DMS53 treated with DMSO at 0.1 percent for 48 hours (cell line): Measurements from ENCODE around the gene PPM1J.

ENCODE experiments used
- DNase-seq: peaks from one replicate; lab custom pipeline; 2025; ENCODE audit not compliant: unreplicated experiment; lab: John Stamatoyannopoulos, UW

PPM1J gene

DNA sequence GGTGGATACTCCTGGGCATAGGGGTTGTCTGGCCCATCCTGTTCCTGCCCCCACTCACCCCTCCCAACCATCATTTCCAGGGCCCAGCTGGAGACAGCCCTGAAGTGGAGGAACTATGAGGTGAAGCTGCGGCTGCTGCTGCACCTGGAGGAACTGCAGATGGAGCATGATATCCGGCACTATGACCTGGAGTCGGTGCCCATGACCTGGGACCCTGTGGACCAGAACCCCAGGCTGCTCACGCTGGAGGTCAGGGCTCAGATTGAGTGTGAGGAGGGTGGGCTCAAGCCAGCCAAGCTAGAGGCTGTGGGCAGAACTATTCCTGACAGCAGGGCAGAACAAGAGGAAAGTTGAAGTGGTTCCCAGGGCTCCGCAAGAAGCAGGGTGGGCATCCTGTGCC is 22.5 kb downstream of the PPM1J start:
- DNase-seq, result no peak

DNA sequence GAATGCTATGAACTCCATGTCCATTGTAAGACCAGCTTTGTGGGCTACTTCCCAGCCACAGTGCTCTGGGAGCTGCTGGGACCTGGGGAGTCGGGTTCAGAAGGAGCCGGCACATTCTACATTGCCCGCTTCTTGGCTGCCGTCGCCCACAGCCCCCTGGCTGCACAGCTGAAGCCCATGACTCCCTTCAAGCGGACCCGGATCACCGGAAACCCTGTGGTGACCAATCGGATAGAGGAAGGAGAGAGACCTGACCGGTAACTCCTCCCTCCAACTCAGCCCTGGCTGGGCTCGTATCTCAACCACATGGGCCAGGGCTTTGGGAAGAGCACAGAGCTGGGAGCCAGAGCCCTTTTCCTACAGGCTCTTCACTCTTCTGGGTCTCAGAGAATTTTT is 25.3 kb downstream of the PPM1J start:
- DNase-seq, result no peak

DNA sequence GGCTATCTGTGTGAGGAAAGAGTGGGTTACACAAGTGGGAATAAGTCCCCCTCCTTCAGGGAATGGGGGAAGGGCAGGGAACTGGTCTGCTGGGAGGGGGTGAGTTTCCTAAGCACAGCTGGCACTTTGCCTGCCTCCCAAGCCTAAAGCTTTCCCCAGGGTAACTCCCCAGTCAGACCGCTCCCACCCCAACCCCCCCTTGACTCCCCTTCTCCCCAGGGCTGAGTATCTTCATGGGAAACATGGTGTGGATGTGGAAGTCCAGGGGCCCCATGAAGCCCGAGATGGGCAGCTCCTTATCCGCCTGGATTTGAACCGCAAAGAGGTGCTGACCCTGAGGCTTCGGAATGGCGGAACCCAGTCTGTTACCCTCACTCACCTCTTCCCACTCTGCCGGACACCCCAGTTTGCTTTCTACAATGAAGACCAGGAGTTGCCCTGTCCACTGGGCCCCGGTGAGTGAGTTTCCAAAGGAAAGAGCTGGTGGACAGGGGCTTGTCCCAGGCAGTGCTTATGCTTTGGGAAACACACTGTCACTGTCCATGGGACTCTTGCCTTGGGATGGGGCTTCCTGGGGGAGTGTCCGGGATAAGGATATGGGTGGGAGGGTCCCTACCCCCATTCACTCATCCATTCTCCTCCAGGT is 25.8 kb downstream of the PPM1J start:
- DNase-seq, result no peak

DNA sequence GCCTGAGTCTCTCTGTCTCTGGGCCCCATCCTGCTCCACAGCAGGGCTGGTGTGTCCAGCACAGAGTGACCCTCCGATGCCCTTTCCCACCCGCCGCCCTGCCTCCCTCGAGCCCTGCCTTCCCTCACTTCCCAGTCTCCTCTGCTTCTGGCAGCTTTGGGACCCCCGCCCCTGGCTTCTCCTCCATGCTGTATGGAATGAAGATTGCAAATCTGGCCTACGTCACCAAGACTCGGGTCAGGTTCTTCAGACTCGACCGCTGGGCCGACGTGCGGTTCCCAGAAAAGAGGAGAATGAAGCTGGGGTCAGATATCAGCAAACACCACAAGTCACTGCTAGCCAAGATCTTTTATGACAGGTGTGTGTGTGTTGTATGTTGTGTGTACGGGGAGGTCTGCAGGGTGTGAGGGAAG is 26.3 kb downstream of the PPM1J start:
- DNase-seq, result no peak

DNA sequence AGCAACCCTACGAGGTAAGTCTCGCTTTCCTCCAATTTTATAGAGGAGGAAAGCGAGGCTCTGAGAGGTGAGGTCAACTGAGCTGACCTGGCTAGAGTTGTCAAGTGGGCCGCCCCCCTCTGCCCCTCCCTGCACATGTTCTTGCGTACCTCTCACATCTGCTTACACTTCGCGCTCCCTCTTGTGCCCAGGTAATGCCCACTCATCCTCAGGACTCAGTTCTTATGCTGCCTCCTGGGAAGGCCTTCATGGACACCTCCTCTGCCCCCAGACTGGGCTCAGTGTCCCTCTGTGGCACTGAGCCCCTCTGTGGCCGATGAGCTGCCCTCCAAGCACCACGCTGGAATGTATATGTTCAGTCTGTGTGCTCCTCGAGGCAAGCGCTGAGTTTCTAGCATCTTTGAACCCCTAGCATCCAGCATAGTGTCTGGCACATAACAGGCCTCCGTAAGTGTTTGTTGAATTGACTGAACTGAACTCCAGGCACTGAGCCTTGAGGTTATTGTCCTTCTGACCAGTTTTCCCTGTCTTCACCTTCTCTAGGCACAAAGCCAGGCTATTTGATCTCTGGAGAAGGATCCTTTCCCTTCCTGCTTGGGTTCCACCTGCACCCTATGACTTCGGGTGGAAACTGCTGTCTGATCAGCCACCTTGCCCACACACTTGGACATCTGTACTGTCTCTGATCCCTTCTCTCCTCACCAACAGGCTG is 27.2 kb downstream of the PPM1J start:
- DNase-seq, result no peak

DNA sequence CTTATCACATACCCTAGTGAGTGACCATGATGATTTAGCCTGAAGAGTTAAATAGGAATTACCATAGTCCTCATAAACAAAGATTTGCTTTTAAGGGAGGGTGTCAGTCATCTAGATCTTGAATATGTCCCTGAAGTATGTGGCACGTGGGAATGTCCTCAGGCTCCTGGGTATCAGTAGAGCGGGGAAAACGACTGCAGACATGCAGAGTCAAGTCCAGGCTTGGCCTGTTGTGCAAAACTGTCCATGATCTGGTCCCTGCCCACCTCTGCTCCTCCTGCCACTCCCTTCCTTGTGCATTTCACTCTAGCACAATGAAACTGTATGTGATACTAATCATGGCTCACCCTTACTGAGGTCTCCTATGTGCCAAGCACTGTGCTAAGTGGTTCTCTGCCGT is 27.8 kb downstream of the PPM1J start:
- DNase-seq, result no peak

DNA sequence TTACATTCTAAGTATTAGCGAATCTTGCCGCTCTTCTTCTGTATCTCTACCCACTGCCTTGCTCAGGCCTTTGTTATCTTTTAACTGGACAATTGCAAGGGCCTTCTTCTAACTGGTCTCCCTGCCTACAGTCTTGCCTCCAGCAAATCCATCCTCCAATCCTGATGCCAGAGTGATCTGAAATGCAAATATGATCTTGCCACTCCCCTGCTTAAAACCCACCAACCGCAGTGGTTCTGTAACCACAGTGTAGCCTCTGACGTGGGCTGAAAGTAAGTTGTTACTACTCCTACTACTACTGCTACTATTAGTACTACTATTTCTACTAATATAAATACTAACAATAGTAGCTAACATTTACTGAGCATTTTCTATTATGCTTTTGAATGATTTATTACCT is 28.3 kb downstream of the PPM1J start:
- DNase-seq, result no peak

DNA sequence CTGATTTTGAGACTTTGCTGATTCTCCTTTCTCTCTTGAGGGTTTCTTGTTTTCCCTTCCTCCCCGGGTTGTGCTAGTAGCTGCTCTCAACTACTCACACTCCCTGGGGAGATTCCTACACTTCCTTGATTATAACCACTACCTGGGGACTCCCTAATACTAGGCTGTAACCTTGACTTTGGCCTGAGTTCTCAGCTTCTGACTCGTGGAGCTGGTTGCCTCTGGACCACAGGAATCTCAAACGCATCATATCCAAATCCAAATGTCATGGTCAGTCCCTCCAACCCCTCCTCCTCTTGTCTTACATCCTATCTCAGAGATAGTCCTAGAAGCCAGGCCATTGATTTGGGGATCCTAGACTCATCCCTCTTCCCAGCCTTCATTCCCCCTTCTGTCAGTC is 28.7 kb downstream of the PPM1J start:
- no peak for DNase-seq

DNA sequence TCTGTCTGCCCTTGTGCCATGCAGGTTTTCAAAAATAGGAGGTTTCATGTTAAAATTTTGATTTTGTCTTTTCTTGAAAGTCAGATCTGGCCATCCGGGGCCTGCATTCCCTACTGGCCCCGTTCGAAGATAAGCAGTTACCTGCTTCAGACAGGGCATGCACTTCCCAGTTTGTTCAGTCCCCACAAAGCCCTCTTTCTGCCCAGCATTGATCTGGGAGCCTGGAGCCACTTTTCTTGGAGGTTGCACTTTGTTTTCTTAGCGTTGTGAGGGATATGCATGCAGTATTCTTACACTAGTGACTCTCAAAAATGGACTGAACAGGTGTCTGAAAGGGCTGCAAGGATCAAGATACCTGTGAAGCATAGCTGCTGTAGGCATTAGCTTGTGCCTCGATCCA is 29.2 kb downstream of the PPM1J start:
- DNase-seq, result no peak

DNA sequence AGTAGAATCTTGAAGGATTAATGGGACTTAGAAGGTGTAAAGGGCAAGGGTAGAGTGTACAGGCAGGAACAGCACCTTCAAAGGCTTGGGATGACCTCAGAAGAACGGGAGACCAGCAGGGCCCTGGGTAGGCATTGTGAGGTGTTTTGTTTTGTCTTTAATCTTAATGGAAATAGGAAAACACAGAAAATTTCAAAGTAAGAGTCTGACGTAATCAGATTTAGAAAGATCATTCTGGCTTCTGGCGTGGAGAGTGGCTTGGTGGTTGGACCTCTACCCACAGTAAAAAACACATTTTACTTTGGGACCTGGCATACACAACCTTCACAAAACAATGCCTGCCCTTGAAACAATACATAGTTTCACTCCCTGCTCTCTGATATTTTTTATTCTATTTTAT is 36.5 kb downstream of the PPM1J start:
- DNase-seq, result no peak

DNA sequence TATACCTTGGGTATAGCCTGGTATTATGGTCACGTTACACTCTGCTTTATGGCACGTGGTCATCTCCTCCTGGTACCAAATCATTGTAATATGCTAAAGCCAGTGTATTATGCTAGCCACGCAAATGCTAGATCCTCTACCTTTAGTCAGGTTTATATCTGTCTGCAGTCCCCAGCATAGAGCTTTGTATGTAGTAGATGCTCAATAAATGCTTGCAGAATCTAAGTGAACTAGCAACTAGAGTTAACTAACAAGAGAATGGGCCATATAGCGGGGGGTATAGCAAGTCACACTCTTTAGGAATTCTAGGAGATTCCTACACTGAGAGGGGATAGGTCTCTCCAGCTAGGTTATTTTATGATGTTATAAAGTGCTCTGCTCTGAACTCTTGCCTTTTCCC is 37.6 kb downstream of the PPM1J start:
- DNase-seq, result no peak

DNA sequence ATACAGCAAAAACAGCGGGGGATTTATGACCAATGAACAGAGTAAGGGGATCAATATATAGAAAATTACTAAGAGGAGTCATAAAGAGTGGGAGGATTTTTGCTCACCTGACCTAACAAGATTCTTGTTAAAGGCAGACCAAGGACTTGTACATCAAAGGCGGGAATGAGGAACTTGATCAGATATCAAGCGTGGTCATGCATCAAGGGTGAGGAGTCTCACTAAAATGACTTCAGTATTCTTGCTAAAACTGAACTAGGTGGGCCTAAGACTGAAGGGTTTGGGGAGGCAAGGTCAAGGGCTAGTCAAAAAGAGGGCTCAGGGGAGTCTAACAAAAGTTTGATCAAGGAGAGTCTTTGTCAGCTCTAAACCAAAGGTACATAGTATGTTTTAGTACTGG is 38.6 kb downstream of the PPM1J start:
- DNase-seq, result no peak

DNA sequence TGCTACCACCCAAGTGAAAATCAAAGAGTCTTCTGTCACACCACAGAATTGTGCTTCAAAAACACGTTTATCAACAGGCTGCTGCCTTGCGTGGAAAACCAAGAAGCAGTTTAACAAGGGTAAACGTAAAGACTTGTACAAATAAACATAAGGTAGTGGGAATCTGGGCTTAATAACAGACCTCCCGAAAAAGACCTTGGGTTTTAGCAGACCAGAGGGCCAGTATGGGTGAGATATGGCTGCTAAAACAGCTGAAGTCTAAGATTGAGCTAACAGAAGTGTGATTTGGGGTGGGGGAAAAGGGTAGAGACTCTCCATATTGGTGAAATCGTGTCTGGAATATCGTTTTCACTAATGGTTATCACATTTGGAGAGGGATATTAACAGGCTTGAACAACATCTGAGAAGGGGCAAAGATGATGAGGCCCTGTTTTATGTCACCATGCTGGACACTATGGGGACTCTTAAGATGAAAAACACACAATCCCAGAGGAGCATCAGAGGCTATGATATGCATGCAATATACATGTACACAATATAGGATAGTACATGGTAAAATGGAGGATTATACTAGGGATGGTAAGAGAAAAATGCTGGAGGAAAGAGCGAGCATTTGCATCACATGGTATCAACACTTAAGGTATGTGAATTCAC is 39.3 kb downstream of the PPM1J start:
- DNase-seq, result no peak

DNA sequence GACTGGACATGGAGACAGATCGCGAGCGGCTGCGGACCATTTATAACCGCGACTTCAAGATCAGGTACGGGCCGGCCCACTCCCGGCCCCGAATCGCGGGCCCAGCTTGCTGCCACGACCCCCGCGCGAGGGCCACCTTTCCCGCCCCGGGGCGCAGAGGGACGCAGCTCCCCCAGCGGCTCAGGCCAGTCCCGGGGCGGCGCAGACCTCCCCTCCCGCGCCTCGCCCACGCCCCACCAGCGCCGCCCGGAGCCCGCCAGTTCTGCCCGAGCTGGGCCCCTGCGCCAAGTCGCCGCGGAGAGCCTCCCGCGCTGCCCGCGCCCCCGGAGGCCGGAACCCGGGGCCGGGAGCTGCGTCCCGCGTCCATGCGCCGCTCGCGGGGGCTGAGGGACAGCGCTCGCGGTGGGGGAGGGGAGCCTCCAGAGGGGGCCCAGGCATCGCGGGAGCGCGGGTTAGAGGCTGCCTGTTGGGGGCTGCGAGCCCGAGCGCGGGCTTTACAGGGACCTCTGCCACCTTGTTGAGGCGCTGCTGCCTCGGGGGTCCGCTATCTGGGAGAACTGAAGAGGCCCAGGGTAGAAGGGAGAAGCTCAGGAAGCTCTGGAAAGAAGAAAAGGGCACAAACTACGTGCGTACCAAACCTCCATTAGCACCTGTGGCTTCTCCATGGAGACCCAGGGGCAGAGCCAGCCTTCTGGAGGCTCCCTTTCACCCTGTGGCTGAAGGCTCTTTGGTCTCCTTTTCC is 40.0 kb downstream of the PPM1J start:
- no peak for DNase-seq

DNA sequence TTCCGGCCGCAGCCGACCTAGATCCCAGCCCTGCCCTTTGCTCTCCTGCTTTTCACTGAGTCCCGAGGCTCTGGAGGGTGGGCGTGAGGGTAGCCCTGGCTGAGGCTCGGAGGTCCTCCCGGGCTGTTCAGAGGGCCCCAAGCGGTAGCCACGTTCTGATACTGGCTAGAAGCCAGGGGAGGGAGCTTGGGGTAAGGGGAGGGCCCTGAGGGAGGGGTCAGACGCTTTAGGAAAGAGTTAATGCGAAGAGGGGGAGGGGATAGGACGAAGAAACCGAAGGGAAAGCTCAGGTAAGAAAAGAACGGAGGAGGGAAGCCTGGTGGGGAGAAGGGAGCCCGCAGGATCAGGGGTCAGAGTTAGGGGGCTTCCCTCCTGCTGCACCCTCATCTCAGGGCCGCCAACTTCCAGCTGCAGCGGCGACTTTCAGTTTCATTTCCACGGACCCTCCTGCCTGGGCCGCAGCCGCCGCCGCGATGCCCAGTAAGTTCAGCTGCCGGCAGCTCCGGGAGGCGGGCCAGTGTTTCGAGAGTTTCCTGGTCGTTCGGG is 40.6 kb downstream of the PPM1J start, which contains the start of gene MOV10:
Gene MOV10 (plus strand): TSS at position 220 of the 546 bp plus-strand sequence. CDS start 254 bp downstream, at position 474.
- peak; percentile 63 for DNase-seq

DNA sequence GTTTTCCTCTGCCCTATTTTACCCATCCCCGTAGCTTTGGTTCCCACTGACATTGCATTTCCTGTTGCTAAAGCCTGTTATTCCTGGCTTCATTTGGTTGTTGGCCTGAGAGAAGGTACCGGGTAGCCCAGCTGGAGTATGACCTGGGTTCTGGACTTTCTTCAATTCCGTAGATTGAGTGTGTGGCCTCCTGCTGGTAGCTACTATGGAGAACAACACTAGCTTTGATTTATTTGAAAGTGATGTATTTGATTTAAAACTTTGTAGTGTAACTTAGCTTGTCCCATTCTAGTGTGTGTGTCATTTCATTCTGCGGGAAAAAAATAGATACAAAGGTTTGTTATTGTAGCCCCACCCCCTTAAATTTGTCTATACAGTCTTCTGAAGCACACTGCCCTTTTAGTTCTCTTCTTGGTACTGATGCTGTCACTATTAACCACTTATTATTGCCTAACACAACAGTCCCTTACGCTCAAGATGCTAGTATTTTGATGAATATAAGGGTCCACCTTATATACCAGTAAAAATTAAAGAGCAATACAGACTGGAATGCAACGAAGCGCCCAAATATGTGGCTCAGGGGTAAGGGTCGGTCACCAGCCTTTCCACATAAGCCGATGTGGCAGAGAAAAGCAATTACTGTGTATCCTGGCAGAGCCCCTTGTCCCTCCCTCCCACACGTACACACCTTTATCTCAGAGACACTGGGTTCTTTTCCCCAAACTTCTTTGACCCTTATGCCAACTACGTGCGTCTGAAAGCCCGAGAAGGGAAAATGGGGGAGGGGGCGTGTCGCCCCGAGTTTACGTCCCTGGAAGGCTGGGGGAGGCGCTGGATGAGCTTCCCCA is 41.3 kb downstream of the PPM1J start:
- peak; percentile 51 for DNase-seq

DNA sequence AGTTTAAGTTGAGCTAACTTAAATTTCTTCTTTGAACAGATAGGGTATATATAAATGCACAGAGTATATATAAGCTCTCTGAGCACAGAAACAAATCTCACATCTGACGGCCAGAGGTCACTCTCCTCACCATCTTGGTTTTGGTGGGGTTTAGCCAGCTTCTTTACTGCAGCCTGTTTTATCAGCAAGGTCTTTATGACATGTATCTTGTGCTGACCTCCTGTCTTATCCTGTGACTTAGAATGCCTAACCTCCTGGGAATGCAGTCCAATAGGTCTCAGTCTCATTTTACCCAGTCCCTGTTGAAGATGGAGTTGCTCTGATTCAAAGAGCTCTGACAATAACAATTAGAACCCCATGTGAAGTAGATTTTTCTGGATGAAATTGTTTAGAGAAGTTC is 42.3 kb downstream of the PPM1J start:
- DNase-seq, result no peak

DNA sequence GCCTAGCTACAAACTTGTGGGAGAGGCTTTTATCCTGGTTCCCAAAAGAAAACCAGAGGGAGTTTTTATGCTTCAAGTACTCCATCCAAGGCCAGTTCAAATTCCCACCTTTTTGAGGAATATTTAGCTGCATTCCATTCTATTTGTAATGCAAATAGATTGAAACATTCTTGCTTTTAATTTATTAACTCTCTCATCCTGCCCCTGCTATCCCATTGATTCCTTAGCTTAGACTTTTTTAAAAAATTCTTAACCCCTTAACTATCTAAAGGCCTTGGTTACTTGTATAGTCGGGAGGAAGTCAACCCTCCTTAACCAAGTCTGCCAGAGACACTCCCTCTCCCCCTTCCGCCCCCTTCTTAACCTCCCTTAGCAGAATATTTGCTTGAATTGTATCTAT is 43.1 kb downstream of the PPM1J start:
- no peak for DNase-seq

DNA sequence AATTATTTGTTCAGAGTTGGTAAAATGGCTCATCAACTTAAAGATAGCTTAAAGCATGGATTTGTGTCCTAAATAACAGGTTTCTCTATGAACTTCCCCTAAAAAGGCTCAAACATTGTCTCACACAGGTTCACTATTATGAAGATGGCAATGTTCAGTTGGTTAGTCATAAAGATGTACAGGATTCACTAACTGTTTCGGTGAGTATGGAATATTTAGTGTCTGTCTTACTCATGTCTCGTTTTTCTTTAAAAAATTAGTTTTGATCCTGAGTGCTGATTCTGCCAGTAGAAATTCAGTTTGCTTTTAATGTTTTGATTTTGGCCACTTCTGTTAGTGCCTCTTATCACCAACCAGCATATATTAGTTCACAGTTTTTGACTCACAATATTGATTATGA is 48.2 kb downstream of the PPM1J start:
- no peak for DNase-seq

DNA sequence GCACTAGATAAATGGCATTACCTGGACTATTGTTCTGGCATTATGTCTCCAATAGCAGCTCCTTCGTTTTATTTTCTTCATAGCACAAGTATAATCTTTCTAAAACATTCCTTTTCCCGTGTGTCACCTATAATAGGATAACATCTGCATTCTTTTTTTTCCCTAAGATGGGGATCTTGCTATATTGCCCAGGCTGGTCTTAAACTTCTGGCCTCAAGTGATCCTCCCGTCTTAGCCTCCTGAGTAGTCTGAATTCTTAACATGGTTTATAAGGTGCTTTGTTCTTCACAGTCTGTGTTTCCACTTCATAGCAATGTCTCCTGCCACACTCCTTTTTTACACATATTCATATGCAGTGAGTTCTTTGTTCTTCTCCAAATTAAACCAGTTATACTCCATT is 49.3 kb downstream of the PPM1J start:
- DNase-seq, result no peak
